ENCODE measurements around the gene PPME1.

- no peak for TF ChIP-seq CTCF (conservative IDR thresholded peaks at IDR 0.05; ENCODE audit: low read depth, low read length)
- TF ChIP-seq EZH2 (IDR thresholded peaks at IDR 0.05; ENCODE audit: borderline replicate concordance, low read depth, low read length, poor library complexity, severe bottlenecking) = no peak
Measured at GRCh38 chr11:74135127-74135840, 35.8 kb upstream of the PPME1 start.

Measured in A673 (cell line).